ENCODE measurements around the gene CA6.
"Not testable (repeated sequence)": the region's sequence is repeated elsewhere in the genome, so short reads cannot be mapped to it uniquely, and the experiment has no call there.

CA6 gene

GRCh38 chr1:8930116-8930515 lies 15.6 kb upstream of the CA6 start:
- no peak for DNase-seq

GRCh38 chr1:8937051-8937450 lies 8.6 kb upstream of the CA6 start:
- not testable (repeated sequence) for DNase-seq

- DNase-seq: no peak
These were observed 8.0 kb upstream of the CA6 start for GRCh38 chr1:8937701-8938100.

GRCh38 chr1:8938232-8938999 lies 7.3 kb upstream of the CA6 start:
- DNase-seq: no peak

GRCh38 chr1:8939000-8939265 lies 6.7 kb upstream of the CA6 start:
- DNase-seq: no peak

- no peak for DNase-seq
These were observed 6.2 kb upstream of the CA6 start for GRCh38 chr1:8939362-8939995.

GRCh38 chr1:8941906-8942305 lies 3.8 kb upstream of the CA6 start:
- no peak for DNase-seq

GRCh38 chr1:8943498-8944405 lies 1.9 kb upstream of the CA6 start:
- DNase-seq: peak; percentile 75

- no peak for DNase-seq
These were observed 1.5 kb downstream of the CA6 start for GRCh38 chr1:8947127-8947691.

- DNase-seq: no peak
These were observed 4.6 kb downstream of the CA6 start for GRCh38 chr1:8950309-8950708.

- no peak for DNase-seq
These were observed 5.6 kb downstream of the CA6 start for GRCh38 chr1:8951231-8951630.

- DNase-seq: no peak
These were observed 9.7 kb downstream of the CA6 start for GRCh38 chr1:8955406-8955805.

- DNase-seq: no peak
These were observed 11.0 kb downstream of the CA6 start for GRCh38 chr1:8956461-8957349.

- peak; percentile 4 for DNase-seq
These were observed 17.3 kb downstream of the CA6 start for GRCh38 chr1:8962812-8963530.

- no peak for DNase-seq
These were observed 18.3 kb downstream of the CA6 start for GRCh38 chr1:8963963-8964362.

- DNase-seq: no peak
These were observed 19.6 kb downstream of the CA6 start for GRCh38 chr1:8965121-8965820.

- DNase-seq: no peak
These were observed 20.9 kb downstream of the CA6 start for GRCh38 chr1:8966606-8967005.

- DNase-seq: not testable (repeated sequence)
These were observed 23.2 kb downstream of the CA6 start for GRCh38 chr1:8968902-8969301.

- DNase-seq: no peak
These were observed 24.3 kb downstream of the CA6 start for GRCh38 chr1:8969937-8970336.

GRCh38 chr1:8970870-8971337 lies 25.2 kb downstream of the CA6 start:
- DNase-seq: no peak

- no peak for DNase-seq
These were observed 28.9 kb downstream of the CA6 start for GRCh38 chr1:8974551-8974950.

Data from NCI-H1092 treated with DMSO at 0.1 percent for 48 hours (cell line).